GM23338 (cell line): ENCODE data around the gene LSM3. TPM values are rescaled to one million over a fixed set of nuclear protein-coding genes. Genes with fewer than 3 reads are reported as not detected.
A peak's percentile ranks its signal among the peaks of the same experiment; 100 is the strongest.

Experiments used
- ATAC-seq: fragments of 200-7000 bp; cut with Tn5 transposase; 3 replicates; pipeline ENCODE4 v1.9.1; 2020
- DNase-seq: peaks from one replicate; pipeline ENCODE4 v3.0.0-alpha.2; 2015; ENCODE audit warnings: low spot score
- H2AFZ ChIP-seq: fragments of 200-600 bp; sonication (generic); 2 replicates; pipeline ENCODE4 v1.8.0; 2016; ENCODE audit warnings: antibody characterized with exemption, mild to moderate bottlenecking, moderate library complexity
- H3F3A ChIP-seq: fragments of 200-600 bp; sonication (generic); replicated peaks from 2 replicates; pipeline ENCODE4 v1.8.0; 2017; ENCODE audit warnings: antibody characterized with exemption, mixed run types, low read depth
- H3K27ac ChIP-seq: fragments of 200-600 bp; sonication (generic); 2 replicates; pipeline ENCODE4 v1.6.1; 2016; ENCODE audit warnings: low read depth
- H3K27me3 ChIP-seq: fragments of 200-600 bp; sonication (generic); 2 replicates; pipeline ENCODE4 v1.8.0; 2016; ENCODE audit warnings: mild to moderate bottlenecking, mixed run types, moderate library complexity; ENCODE audit not compliant: insufficient read depth
- H3K36me3 ChIP-seq: fragments of 200-600 bp; sonication (generic); 2 replicates; pipeline ENCODE4 v1.8.0; 2016; ENCODE audit warnings: mild to moderate bottlenecking; ENCODE audit not compliant: insufficient read depth
- H3K4me1 ChIP-seq: fragments of 200-600 bp; sonication (generic); 2 replicates; pipeline ENCODE4 v1.8.0; 2016; ENCODE audit warnings: mild to moderate bottlenecking, moderate library complexity; ENCODE audit not compliant: insufficient read depth
- H3K4me2 ChIP-seq: fragments of 200-600 bp; sonication (generic); 2 replicates; pipeline ENCODE4 v1.7.1; 2017; ENCODE audit warnings: mixed run types
- H3K4me3 ChIP-seq: fragments of 200-600 bp; sonication (generic); 2 replicates; pipeline ENCODE4 v1.6.1; 2016; ENCODE audit warnings: mixed run types
- H3K79me2 ChIP-seq: fragments of 200-600 bp; sonication (generic); replicated peaks from 2 replicates; pipeline ENCODE4 v1.8.0; 2017; ENCODE audit warnings: mild to moderate bottlenecking; ENCODE audit not compliant: insufficient read depth
- H3K9me2 ChIP-seq: fragments of 200-600 bp; sonication (generic); 2 replicates; pipeline ENCODE4 v1.8.0; 2017; ENCODE audit not compliant: insufficient read depth
- H4K20me1 ChIP-seq: fragments of 200-600 bp; sonication (generic); replicated peaks from 2 replicates; pipeline ENCODE4 v1.8.0; 2017; ENCODE audit warnings: mild to moderate bottlenecking; ENCODE audit not compliant: insufficient read depth
- H3K27ac Mint-ChIP-seq: 2 replicates; pipeline ENCODE4 v1.8.0; 2020; ENCODE audit warnings: inconsistent platforms, mild to moderate bottlenecking, moderate library complexity, mixed read lengths
- H3K27me3 Mint-ChIP-seq: 3 replicates; pipeline ENCODE4 v1.8.0; 2022; ENCODE audit warnings: low read depth, mild to moderate bottlenecking, moderate library complexity, mixed read lengths, inconsistent platforms; ENCODE audit not compliant: insufficient read depth, poor library complexity
- H3K36me3 Mint-ChIP-seq: 3 replicates; pipeline ENCODE4 v1.8.0; 2021; ENCODE audit warnings: low read depth, mild to moderate bottlenecking, inconsistent platforms, moderate library complexity, mixed read lengths
- H3K4me1 Mint-ChIP-seq: 3 replicates; pipeline ENCODE4 v1.8.0; 2020; ENCODE audit warnings: mild to moderate bottlenecking, inconsistent platforms, mixed read lengths
- H3K4me3 Mint-ChIP-seq: 3 replicates; pipeline ENCODE4 v1.8.0; 2021; ENCODE audit warnings: moderate library complexity, mild to moderate bottlenecking, inconsistent platforms, mixed read lengths
- H3K9me3 Mint-ChIP-seq: 3 replicates; pipeline ENCODE4 v1.8.0; 2020; ENCODE audit warnings: moderate library complexity, mild to moderate bottlenecking, inconsistent platforms, mixed read lengths
- EZH2phosphoT487 ChIP-seq: fragments of 200-600 bp; sonication (generic); IDR thresholded peaks from one replicate; pipeline ENCODE4 v1.8.1; 2018; ENCODE audit warnings: antibody characterized with exemption; ENCODE audit not compliant: unreplicated experiment
- ZNF114 ChIP-seq: fragments of 250-450 bp; sonication (Bioruptor Pico); IDR thresholded peaks from 2 replicates; pipeline ENCODE4 v1.5.0; 2020; ENCODE audit warnings: mild to moderate bottlenecking, moderate library complexity
- polyA plus RNA-seq: library from polyadenylated mRNA; unstranded; fragments of >200 nt; fragmentation: Nextera tagmentation; extraction: Ambion mirVana; gene quantifications from 2 replicates; pipeline ENCODE4 v1.2.1, GENCODE V29; 2016
- total RNA-seq: library from RNA; depleted of rRNA; stranded (reverse); fragments of >200 nt; shearing (Covaris generic); gene quantifications from 2 replicates; pipeline ENCODE4 v1.2.3, GENCODE V29; 2014
- TF ChIP-seq, protein P1 (sequence below): IDR thresholded peaks from 2 replicates; pipeline ENCODE4 v1.6.1; 2016; ENCODE audit warnings: antibody characterized with exemption
- TF ChIP-seq, protein P2 (sequence below): fragments of 250-450 bp; sonication (Bioruptor Pico); IDR thresholded peaks from 2 replicates; pipeline ENCODE4 v1.5.0; 2020; ENCODE audit warnings: mild to moderate bottlenecking, moderate library complexity
- TF ChIP-seq, protein P3 (sequence below), 2 experiments: fragments of 200-600 bp in 1 of 2; sonication (generic) in 1 of 2; conservative IDR thresholded peaks; 2 replicates each; pipeline versions ENCODE4 v1.5.1 to v1.6.1; 2016 to 2017; ENCODE audit warnings: antibody characterized with exemption in 2 of 2, low read depth in 2 of 2, mild to moderate bottlenecking in 2 of 2, moderate library complexity in 1 of 2

The LSM3 gene
- total and polyA plus RNA-seq, 2 experiments from 2014 or later = 20.1 to 71.5 TPM

DNA sequence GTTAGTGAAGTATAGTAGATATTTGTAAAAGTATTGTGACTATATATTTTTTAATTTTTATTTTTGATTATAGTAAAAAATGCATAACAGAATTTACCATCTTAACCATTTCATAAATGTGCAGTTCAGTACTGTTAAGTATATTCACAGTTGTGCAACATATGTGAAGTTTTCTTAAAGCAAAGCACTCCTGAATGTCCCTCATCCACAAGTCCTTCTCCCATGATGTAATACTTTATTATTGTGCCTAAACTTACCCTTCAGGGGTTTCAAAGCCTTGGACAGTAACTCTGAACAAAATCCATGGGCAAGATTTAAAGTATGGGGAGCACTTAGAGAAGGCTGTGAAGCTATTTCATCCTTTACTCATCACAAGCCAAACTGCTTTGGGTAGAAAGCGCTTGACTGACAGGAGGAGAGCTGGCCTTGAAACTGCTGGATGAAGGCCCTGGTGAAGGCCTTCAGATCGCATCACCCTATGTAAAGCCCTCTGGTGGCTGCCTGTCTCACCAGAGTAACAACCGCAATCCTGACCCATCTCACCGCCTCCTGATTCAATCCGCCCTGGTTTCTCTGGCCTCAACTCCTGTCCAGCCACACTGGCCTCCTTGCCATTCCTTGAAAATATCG lies 28.0 kb downstream of the LSM3 start:
- Histone ChIP-seq H3K79me2 (no peaks in the 10 kb centered on the region), H3F3A (no peaks in the 10 kb centered on the region), H3K4me3 (no peak overlapping the region), H4K20me1 (no peaks in the 10 kb centered on the region), H3K27me3 (no peaks in the 10 kb centered on the region), H3K4me1 (no peaks in the 10 kb centered on the region; the same call in 1 of the 2 replicates), H3K27ac (no peak overlapping the region), H3K4me2 (no peak overlapping the region), H3K9me2 (no peaks in the 10 kb centered on the region), H2AFZ (no peak overlapping the region), H3K36me3 (no peaks in the 10 kb centered on the region)
- no peaks in the 10 kb centered on the region for H3K9me3 Mint-ChIP-seq
- no peaks in the 10 kb centered on the region for H3K36me3 Mint-ChIP-seq
- TF ChIP-seq ZNF114 (CRISPR knock-in tag) = no peak
- TF ChIP-seq, protein P1, sequence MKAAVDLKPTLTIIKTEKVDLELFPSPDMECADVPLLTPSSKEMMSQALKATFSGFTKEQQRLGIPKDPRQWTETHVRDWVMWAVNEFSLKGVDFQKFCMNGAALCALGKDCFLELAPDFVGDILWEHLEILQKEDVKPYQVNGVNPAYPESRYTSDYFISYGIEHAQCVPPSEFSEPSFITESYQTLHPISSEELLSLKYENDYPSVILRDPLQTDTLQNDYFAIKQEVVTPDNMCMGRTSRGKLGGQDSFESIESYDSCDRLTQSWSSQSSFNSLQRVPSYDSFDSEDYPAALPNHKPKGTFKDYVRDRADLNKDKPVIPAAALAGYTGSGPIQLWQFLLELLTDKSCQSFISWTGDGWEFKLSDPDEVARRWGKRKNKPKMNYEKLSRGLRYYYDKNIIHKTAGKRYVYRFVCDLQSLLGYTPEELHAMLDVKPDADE = no peak
- TF ChIP-seq, protein P2, sequence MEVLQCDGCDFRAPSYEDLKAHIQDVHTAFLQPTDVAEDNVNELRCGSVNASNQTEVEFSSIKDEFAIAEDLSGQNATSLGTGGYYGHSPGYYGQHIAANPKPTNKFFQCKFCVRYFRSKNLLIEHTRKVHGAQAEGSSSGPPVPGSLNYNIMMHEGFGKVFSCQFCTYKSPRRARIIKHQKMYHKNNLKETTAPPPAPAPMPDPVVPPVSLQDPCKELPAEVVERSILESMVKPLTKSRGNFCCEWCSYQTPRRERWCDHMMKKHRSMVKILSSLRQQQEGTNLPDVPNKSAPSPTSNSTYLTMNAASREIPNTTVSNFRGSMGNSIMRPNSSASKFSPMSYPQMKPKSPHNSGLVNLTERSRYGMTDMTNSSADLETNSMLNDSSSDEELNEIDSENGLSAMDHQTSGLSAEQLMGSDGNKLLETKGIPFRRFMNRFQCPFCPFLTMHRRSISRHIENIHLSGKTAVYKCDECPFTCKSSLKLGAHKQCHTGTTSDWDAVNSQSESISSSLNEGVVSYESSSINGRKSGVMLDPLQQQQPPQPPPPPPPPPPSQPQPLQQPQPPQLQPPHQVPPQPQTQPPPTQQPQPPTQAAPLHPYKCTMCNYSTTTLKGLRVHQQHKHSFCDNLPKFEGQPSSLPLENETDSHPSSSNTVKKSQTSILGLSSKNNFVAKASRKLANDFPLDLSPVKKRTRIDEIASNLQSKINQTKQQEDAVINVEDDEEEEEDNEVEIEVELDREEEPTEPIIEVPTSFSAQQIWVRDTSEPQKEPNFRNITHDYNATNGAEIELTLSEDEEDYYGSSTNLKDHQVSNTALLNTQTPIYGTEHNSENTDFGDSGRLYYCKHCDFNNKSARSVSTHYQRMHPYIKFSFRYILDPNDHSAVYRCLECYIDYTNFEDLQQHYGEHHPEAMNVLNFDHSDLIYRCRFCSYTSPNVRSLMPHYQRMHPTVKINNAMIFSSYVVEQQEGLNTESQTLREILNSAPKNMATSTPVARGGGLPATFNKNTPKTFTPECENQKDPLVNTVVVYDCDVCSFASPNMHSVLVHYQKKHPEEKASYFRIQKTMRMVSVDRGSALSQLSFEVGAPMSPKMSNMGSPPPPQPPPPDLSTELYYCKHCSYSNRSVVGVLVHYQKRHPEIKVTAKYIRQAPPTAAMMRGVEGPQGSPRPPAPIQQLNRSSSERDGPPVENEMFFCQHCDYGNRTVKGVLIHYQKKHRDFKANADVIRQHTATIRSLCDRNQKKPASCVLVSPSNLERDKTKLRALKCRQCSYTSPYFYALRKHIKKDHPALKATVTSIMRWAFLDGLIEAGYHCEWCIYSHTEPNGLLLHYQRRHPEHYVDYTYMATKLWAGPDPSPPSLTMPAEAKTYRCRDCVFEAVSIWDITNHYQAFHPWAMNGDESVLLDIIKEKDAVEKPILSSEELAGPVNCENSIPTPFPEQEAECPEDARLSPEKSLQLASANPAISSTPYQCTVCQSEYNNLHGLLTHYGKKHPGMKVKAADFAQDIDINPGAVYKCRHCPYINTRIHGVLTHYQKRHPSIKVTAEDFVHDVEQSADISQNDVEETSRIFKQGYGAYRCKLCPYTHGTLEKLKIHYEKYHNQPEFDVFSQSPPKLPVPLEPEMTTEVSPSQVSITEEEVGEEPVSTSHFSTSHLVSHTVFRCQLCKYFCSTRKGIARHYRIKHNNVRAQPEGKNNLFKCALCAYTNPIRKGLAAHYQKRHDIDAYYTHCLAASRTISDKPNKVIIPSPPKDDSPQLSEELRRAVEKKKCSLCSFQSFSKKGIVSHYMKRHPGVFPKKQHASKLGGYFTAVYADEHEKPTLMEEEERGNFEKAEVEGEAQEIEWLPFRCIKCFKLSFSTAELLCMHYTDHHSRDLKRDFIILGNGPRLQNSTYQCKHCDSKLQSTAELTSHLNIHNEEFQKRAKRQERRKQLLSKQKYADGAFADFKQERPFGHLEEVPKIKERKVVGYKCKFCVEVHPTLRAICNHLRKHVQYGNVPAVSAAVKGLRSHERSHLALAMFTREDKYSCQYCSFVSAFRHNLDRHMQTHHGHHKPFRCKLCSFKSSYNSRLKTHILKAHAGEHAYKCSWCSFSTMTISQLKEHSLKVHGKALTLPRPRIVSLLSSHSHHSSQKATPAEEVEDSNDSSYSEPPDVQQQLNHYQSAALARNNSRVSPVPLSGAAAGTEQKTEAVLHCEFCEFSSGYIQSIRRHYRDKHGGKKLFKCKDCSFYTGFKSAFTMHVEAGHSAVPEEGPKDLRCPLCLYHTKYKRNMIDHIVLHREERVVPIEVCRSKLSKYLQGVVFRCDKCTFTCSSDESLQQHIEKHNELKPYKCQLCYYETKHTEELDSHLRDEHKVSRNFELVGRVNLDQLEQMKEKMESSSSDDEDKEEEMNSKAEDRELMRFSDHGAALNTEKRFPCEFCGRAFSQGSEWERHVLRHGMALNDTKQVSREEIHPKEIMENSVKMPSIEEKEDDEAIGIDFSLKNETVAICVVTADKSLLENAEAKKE (CRISPR knock-in tag) = no peak
- TF ChIP-seq, protein P3, sequence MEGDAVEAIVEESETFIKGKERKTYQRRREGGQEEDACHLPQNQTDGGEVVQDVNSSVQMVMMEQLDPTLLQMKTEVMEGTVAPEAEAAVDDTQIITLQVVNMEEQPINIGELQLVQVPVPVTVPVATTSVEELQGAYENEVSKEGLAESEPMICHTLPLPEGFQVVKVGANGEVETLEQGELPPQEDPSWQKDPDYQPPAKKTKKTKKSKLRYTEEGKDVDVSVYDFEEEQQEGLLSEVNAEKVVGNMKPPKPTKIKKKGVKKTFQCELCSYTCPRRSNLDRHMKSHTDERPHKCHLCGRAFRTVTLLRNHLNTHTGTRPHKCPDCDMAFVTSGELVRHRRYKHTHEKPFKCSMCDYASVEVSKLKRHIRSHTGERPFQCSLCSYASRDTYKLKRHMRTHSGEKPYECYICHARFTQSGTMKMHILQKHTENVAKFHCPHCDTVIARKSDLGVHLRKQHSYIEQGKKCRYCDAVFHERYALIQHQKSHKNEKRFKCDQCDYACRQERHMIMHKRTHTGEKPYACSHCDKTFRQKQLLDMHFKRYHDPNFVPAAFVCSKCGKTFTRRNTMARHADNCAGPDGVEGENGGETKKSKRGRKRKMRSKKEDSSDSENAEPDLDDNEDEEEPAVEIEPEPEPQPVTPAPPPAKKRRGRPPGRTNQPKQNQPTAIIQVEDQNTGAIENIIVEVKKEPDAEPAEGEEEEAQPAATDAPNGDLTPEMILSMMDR (conservative IDR thresholded peaks at IDR 0.05; ENCODE audit: low read depth in 2 of 2) = peak; percentile 31 to 41; a peak in 3 of 4 replicates
- TF ChIP-seq EZH2phosphoT487 = no peak
- ATAC-seq (peak; percentile 63), DNase-seq (peak; percentile 53)
- peaks cover 4% of the 10 kb centered on the region for H3K27me3 Mint-ChIP-seq
- no peak overlapping the region for H3K27ac Mint-ChIP-seq
- peaks cover 5% of the 10 kb centered on the region; the same call in 1 of the 3 replicates for H3K4me1 Mint-ChIP-seq
- no peak overlapping the region for H3K4me3 Mint-ChIP-seq
